Measurements from ENCODE around the gene IER2. TPM values are rescaled to one million over a fixed set of nuclear protein-coding genes. Genes with fewer than 3 reads are reported as not detected.
"Not testable (repeated sequence)": the region's sequence is repeated elsewhere in the genome, so short reads cannot be mapped to it uniquely, and the experiment has no call there.

The IER2 gene
- total RNA-seq, 1 donor from 2014 or later = 103 TPM

DNA sequence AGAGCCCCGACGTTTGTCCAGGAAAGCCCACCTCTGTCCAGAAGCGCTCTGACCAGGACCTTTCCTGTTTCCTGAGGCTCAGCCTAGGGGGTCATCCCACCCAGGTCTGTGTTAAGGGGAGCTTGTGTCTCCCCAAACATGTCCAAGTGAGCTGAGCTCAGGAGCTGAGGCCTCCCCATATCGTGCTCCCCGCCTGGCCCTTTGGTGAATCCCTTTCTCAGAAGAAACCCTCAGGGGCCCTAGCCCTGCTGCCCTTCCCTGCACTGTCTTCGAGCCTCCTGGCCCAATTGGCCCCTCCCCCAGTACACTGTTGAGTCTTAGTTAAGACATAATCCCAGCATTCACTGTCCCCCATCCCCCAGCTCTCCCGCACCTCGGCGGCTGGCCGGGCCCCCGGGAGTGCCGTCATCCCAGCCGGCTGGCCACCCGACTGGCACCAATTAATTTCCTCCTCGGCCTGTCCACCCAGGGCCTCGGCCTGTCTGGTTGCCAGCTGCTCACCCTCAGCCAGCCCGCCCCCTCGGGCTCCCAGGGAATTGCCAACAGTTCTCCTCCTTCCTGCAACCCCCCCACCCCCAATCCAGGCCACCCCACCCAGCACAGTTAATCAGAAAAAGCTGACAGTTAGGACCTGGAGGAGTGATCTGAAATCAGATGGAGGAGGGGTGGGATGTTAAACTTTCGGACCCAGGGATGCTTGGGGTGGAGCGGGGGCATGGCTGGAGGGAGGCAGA, 13.6 kb downstream of the IER2 start:
- peak; percentile 61 for DNase-seq (ENCODE audit: low spot score)

DNA sequence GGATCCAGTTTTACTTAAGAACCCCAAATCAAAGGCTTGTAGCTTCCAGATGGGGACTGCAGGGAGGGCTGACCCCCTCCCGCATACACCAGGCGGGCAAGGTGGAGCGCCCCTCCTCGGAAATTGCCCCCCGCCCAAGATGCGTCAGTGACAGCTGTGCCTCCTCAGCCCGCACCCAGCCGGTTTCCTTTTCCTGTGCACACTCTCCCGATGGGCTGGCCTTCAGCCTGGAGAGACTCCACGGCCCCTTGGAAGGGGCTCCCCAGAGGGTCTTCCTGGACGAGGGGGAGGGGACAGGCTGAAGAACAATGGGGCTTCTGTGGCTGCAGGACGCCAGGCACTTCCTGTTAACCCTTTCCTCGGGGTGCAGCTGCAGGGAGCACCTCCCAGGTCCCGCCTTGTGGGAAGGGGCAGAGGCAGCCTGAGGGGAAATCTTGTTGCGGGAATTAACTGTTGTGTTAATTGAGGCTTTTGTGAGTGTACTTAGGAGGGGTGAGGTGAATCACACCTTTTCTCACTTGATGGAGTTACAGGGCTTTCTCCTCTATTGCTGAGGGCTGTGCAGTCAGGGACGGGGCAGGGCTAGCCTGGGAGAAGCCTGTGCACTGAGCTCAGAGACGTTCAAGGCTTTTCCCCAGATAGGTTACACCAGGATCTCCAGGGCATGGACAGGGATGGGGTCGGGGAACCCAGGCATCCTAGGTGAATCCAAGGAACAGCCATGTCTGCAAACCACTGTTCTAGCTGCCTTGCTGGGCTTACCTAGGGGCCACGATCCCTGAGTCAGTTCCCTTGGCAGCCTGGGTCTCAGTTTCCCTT, 14.3 kb downstream of the IER2 start:
- DNase-seq (ENCODE audit: low spot score) = no peak

DNA sequence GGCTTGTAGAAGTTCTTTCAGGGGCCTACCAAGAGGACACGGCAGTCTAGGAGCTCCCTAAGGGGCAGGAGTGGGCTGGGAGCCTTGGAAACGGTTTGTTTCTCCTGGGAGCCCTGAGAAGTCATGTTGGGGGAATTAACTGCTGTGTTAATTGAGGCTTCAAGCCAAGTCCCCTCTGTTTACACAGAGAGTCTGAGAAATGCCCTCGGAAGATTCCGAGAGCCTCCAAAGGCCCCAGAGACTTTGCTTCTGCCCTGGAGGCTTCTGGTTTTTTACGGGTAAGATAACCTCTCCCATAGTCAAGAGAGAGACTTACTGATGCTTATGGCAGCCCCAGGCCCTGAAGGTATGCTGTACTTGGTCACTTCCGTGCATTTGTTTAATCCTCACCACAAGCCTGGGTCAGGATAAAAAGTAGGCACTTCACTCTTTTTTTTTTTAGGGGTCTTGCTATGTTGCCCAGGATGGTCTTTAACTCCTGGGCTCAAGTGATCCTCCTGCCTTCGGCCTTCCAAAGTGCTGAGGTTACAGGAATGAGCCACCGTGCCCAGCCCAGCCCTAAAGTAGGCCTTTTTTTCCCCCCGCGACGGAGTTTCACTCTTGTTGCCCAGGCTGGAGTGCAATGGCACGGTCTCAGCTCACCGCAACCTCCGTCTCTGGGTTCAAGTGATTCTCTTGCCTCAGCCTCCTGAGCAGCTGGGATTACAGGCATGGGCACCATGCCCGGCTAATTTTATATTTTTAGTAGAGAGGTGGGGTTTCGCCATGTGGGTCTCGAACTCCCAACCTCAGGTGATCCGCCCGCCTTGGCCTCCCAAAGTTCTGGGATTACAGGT, 15.2 kb downstream of the IER2 start:
- no peak for DNase-seq (ENCODE audit: low spot score)

DNA sequence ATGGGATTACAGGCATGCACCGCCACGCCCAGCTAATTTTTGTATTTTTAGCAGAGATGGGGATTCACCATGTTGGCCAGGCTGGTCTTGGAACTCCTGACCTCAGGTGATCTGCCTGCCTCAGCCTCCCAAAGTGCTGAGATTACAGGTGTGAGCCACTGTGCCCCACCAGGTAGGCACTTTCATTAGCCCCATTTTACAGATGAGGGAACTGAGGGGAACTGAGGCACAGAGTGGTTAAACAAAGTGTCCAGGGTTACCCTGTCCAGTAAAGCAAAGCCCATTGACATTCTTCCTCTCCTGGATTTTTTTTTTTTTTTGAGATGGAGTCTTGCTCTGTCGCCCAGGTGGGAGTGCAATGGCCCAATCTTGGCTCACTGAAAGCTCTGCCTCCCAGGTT, 15.9 kb downstream of the IER2 start:
- not testable (repeated sequence) for DNase-seq (ENCODE audit: low spot score)

DNA sequence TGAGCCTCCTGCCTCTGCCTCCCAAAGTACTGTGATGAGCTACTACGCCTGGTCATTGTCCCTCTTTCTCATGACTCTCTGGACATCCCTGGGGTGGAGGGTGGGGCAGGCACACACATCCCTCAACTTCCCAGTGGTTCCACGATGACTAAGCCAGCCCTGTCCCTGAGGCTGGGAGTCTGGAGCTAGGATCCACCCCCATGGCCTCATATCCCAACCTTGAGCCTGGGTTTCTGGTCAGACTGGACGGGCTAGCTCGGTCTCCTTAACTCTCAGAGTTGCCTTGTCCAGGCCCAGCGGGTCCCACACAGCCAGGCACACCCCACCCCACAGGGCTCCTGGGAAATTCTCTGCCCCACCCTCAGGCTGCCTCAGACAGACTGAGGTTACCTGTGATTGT, 19.6 kb downstream of the IER2 start:
- peak; percentile 71 for DNase-seq (ENCODE audit: low spot score)

DNA sequence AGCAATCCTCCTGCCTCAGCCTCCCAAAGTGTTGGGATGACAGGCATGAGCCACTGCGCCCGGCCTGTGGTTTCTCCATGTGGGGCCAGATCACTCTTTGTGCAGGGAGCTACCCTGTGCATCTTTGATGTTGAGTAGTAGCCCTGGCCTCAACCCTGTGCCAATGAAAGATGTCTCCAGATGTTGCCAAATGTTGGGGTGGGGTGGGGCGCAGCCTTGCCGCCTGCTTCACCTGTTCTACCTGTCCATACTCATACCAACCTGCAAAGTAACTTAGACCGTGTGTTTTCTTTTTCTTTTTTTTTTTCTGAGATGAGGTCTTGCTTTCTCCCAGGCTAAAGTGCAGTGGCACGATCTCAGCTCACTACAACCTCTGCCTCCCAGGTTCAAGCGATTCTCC, 20.9 kb downstream of the IER2 start:
- DNase-seq (ENCODE audit: low spot score) = no peak

DNA sequence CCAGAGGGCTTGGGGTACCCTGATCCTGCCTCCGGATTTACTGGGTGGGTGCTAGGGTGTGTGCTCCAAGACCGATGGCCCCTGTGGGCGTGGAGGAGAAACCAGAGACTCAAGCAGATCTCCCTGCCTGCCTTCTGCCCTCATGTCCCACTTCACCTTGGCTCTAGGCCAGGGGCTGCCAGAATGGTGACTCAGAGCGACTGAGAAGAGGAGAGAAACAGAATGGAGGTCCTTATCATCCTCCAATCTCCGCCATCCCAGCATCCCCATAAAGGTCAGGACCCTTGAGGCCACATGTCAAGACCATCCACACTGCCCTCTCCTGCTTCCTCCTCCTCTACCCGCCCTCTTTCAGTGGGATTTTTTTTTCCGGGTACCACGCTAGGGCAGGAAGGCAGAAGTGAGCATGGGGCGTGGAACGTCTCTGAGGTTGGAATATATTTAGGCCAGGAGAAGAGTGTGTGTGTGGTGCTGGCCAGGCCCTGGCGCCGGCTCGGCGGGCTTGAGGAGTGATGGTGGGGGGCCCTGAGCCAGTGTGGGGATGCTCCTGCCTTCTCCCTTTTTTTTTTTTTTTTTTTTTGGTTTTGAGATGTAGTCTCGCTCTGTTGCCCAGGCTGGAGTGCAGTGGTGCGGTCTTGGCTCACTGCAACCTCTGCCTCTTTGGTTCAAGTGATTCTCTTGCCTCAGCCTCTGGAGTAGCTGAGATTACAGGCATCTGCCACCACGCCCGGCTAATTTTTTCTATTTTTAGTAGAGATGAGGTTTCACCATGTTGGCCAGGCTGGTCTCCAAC, 22.3 kb downstream of the IER2 start:
- peak; percentile 80 for DNase-seq (ENCODE audit: low spot score)

DNA sequence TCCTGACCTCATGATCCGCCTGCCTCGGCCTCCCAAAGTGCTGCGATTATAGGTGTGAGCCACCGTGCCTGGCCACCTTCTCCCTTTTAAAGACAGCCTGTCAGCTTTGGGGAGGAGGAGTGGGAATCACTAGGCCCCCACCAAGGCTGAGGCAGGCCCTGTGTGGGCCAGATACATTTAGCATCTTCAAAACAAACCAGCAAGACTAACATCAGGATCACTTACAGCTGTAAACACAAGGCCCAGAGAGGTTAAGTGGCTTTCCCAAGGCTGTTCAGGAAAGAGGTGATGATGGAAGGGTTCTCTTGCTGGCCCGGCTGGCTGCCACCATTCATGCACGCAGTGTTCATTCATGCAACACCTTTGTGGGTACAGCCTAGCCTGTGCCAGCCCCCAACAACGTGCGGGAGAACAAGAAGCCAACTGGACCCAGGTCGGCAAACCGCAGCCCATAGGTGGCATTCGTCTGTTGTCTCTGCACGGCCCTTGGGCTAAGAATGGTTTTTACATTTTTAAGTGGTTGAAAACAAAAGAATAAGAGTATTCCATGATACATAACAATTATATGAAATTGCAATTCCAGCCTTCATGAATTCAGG, 23.0 kb downstream of the IER2 start:
- DNase-seq (ENCODE audit: low spot score) = no peak

DNA sequence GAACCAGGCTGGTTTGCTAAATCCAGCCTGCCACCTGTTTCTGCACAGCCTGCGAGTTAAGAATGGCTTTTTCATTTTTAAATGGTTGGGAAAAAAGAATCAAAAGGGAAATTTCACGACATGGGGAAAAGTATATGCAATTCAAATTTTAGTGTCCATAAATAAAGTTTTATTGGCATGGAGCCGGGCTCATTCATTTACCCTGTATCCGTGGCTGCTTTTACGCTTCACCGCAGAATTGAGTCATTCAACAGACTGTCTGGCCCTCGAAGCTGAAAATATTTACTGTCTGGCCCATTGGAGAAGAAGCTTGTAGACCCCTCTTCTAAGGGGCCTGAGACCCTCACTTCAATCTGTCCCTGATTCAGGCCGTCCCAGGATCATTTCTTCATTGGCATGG, 26.1 kb downstream of the IER2 start:
- DNase-seq (ENCODE audit: low spot score) = no peak

DNA sequence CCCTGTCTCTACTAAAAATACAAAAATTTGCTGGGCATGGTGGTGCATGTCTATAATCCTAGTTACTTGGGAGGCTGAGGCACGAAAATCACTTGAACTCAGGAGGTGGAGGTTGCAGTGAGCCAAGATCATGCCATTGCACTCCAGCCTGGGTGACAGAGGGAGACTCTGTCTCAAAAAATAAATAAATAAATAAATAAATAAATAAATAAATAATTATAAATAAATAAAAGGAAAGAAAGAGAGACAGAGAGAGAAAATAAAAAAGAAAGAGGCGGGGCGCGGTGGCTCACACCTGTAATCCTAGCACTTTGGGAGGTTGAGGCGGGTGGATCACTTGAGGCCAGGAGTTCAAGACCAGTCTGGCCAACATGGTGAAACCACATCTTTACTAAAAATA, 27.4 kb downstream of the IER2 start:
- not testable (repeated sequence) for DNase-seq (ENCODE audit: low spot score)

DNA sequence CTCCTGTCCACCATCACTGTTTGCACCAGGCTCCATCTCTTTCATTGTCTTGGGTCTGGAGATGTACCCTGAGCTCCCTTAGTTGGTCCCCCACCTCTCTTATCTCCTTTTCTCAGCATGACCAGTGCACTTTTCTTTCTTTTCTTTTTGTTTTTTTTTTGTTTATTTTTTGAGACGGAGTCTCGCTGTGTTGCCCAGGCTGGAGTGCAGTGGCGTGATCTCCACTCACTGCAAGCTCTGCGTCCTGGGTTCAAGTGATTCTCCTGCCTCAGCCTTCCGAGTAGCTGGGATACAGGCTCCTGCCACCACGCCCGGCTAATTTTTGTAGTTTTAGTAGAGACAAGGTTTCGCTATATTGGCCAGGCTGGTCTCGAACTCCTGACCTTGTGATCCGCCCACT, 28.1 kb downstream of the IER2 start:
- not testable (repeated sequence) for DNase-seq (ENCODE audit: low spot score)

DNA sequence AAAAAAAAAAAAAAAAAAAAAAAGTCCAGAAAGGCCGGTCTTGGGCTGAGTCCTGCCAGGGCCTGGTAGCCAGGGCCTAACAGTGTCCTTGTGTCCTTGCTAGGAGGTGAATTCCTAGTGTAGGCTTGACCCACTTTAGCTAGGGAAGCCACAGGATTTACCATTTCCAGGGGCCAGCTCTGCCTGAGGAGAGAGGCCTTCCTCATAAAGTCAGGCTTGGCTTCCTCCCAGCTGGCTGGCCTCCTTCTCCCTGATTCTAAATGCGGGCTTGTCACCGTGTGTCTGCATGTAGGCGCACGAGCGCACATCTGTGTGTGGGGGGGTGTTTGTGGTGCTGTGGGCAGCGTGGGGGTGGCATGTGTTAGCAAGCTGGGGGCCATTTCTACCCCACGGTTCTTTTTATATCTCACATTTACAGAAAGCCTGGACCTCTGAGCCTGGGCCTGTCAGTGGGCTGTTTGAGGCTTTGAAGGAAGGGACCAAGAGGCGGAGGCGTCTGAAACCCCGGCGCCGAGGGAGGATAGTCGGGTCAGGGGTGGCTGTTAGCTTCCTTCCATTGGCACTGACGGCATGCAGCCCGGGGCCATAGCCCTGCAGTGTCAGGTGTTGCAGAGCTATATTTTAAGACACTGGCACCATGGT, 31.7 kb downstream of the IER2 start:
- peak; percentile 61 for DNase-seq (ENCODE audit: low spot score)

DNA sequence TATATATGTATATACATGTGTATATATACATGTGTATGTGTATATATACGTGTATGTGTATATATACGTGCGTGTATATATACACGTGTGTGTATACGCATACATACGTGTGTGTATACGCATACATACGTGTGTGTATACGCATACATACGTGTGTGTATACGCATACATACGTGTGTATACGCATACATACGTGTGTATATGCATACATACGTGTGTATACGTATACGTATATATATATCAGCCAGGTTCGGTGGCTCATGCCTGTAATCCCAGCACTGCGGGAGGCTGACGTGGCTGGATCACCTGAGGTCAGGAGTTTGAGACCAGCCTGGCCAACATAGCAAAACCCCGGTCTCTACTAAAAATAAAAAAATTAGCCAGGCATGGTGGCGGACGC, 34.7 kb downstream of the IER2 start:
- not testable (repeated sequence) for DNase-seq (ENCODE audit: low spot score)

DNA sequence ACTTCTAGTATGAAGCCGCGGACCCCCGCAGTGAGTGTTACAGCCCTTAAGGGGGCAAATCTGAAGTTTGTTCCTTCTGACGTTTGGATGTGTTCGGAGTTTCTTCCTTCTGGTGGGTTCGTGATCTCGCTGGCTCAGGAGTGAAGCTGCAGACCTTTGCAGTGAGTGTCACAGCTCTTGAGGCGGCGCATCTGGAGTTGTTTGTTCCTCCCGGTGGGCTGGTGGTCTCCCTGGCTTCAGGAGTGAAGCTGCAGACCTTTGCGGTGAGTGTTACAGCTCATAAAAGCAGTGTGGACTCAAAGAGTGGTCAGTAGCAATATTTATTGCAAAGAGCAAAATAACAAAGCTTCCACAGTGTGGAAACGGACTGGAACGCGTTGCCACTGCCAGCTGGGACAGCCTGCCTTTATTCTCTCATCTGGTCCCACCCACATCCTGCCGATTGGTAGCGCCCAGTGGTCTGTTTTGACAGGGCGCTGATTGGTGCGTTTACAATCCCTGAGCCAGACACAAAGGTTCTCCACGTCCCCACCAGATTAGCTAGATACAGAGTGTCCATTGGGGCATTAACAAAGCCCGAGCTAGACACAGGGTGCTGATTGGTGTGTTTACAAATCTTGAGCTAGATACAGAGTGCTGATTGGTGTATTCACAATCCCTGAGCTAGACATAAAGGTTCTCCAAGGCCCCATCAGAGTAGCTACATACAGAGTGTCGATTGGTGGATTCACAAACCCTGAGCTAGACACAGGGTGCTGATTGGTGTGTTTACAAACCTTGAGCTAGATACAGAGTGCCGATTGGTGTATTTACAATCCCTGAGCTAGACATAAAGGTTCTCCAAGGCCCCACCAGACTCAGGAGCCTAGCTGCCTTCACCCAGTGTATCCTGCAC, 35.8 kb downstream of the IER2 start:
- not testable (repeated sequence) for DNase-seq (ENCODE audit: low spot score)

DNA sequence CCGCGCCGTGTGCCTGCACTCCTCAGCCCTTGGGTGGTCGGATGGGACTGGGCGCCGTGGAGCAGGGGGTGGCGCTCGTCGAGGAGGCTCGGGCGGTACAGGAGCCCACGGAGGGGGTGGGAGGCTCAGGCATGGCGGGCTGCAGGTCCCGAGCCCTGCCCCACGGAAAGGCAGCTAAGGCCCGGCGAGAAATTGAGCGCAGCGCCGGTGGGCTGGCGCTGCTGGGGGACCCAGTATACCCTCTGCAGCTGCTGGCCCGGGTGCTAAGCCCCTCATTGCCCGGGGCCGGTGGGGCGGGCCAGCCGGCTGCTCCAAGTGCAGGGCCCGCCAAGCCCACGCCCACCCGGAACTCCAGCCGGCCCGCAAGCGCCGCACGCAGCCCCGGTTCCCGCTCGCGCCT, 36.5 kb downstream of the IER2 start:
- not testable (repeated sequence) for DNase-seq (ENCODE audit: low spot score)

DNA sequence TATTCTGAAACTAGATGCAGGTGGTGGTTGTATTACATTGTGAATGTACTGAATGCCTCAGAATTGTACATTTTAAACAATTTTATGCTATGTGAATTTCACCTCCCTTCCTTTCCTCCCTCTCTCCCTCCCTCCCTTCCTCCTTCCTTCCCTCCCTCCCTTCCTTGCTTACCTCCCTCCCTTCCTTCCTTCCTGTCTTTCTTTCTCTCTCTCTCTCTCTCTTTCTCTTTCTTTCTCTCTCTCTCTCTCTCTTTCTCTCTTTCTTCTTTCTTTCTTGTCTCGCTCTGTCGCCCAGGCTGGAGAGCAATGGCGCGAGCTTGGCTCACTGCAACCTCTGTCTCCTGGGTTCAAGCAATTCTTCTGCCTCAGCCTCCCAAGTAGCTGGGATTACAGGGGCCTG, 37.2 kb downstream of the IER2 start:
- DNase-seq (ENCODE audit: low spot score) = no peak

DNA sequence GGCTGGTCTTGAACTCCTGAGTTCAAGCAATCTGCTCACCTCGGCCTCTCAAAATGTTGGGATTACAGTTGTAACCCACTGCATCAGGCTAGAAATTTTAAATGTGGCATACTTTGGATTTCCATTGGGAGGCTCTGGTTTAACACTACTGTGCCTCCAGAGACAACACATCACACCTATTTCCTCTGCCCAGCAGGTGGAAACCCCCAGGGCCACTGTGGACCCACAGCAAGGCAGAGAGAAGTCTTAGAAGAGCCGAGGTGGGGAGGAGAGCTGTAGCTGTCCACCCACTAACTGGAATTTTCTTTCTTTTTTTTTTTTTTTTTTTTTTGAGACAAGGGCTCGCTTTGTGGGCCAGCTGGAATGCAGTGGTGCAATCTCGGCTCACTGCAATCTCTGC, 39.4 kb downstream of the IER2 start:
- no peak for DNase-seq (ENCODE audit: low spot score)

DNA sequence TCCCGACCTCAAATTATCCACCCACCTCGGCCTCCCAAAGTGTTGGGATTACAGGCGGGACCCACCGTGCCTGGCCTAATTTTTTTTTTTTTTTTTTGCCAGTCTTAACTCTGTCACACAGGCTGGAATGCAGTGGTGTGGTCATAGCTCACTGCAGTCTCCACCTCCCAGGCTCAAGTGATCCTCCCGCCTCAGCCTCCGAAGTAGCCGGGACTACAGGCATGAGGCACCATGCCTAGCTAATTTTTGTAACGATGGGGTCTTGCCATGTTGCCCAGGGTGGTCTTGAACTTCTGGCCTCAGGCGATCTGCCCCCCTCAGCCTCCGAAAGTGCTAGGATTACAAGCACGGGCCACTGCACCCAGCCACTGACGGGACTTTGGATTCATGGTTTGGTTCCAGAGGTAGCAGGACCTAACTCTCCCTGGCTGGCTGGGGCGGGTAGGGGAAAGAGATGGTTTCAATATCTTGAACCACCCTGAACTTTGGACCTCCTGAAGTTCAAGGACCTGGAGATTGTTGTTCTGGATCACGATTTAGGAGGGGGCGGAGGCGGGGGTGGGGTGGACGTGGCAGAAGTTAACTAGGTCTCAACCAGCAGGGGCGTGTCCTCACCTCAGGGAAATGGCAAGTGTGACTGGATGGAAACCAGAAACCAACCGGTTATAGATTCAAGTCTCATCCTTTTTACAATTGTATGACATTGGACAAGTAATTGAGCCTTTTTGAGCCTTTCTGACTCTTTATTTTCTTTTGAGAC, 40.8 kb downstream of the IER2 start:
- peak; percentile 82 for DNase-seq (ENCODE audit: low spot score)

DNA sequence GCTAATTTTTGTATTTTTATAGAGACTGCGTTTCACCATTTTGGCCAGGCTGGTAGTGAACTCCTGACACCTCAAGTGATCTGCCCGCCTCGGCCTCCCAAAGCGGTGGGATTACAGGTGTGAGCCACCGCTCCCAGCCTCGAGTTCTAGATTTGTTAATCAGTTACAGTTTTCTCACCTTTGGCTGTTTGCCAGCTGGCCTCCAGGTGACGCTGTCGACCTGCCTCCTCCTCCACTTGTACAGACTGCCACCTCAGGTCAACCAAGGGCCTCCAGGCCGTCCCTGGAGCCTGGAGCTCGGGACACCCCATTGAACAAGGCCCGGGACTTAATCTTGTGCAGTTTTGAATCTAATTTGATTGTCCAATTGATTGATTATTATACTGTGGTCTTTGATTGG, 45.5 kb downstream of the IER2 start:
- peak; percentile 64 for DNase-seq (ENCODE audit: low spot score)
